HEK293 (cell line): ENCODE data around the gene EIF4G1.
A peak's percentile ranks its signal among the peaks of the same experiment; 100 is the strongest.

Source experiments
- CTCF ChIA-PET: fragments of 350-600 bp; formaldehyde crosslinking; extraction: SDS; loops from one replicate; lab custom pipeline; 2021; ENCODE audit warnings: antibody characterized with exemption; lab: Yijun Ruan, JAX
- POLR2A ChIA-PET: fragments of 300-600 bp; formaldehyde crosslinking; extraction: SDS; loops from one replicate; lab custom pipeline; 2020; ENCODE audit warnings: antibody characterized with exemption, inconsistent platforms; lab: Yijun Ruan, JAX
- H3K27ac ChIP-seq: fragments of 200-500 bp; sonication (Bioruptor generic); 2 replicates; pipeline ENCODE4 v1.5.1; 2014; ENCODE audit warnings: low read depth, low read length, control low read depth, inconsistent platforms; ENCODE audit errors: extremely low read depth
- H3K36me3 ChIP-seq, 2 experiments: fragments of 200-500 bp in 1 of 2; sonication (Bioruptor generic) in 1 of 2; 1 replicate in 1 of 2; 2 replicates in 1 of 2; pipeline ENCODE4 v1.5.1; 2014 to 2017; ENCODE audit warnings: inconsistent platforms in 2 of 2, low read length in 2 of 2; ENCODE audit not compliant: control insufficient read depth in 2 of 2, insufficient read depth in 1 of 2
- H3K4me1 ChIP-seq: fragments of 200-500 bp; sonication (Bioruptor generic); 2 replicates; pipeline ENCODE4 v1.5.1; 2014; ENCODE audit warnings: mild to moderate bottlenecking, low read length, inconsistent platforms; ENCODE audit not compliant: control insufficient read depth, insufficient read depth
- H3K4me3 ChIP-seq: 2 replicates; pipeline ENCODE4 v1.5.1; 2011; ENCODE audit warnings: low read depth, mild to moderate bottlenecking, control low read depth, low read length, moderate library complexity
- H3K9me3 ChIP-seq: fragments of 200-500 bp; sonication (Bioruptor generic); 2 replicates; pipeline ENCODE4 v1.5.1; 2014; ENCODE audit warnings: low read depth, low read length, inconsistent platforms; ENCODE audit not compliant: control insufficient read depth, insufficient read depth
- BCL11A ChIP-seq: fragments of 450-650 bp; formaldehyde crosslinking; IDR thresholded peaks from 2 replicates; pipeline ENCODE4 v1.5.1; 2016; ENCODE audit warnings: low read depth, missing biosample characterization, missing genetic modification characterization
- EGR2 ChIP-seq: fragments of 450-650 bp; formaldehyde crosslinking; IDR thresholded peaks from 2 replicates; pipeline ENCODE4 v1.5.1; 2016; ENCODE audit warnings: low read depth, missing biosample characterization, missing genetic modification characterization
- ZFHX2 ChIP-seq: fragments of 450-650 bp; formaldehyde crosslinking; conservative IDR thresholded peaks from 2 replicates; pipeline ENCODE4 v1.5.1; 2016; ENCODE audit warnings: missing biosample characterization, missing genetic modification characterization
- ZNF426 ChIP-seq: fragments of 450-650 bp; formaldehyde crosslinking; IDR thresholded peaks from 2 replicates; pipeline ENCODE4 v1.5.1; 2017; ENCODE audit warnings: missing biosample characterization, missing genetic modification characterization, mild to moderate bottlenecking, inconsistent platforms, moderate library complexity

EIF4G1 gene

GRCh38 chr3:184384342-184384741 lies 69.9 kb downstream of the EIF4G1 start:
- peaks cover 0 to 29% of the 10 kb centered on the region in 2 experiments; a peak in 1 of 3 replicates for H3K36me3 ChIP-seq
- CTCF ChIA-PET, result interaction anchor here (2.4 kb wide), 1 partner anchor 13 kb away, joined by 8 read pairs; no protein-coding TSS in a partner anchor
- H3K9me3 ChIP-seq, result no peaks in the 10 kb centered on the region
- no peaks in the 10 kb centered on the region for H3K4me1 ChIP-seq
- no peak overlapping the region for H3K27ac ChIP-seq
- TF ChIP-seq ZNF426 (tag by site-specific recombination) (no peak), ZFHX2 (tag by site-specific recombination) (peak; percentile 53), BCL11A (tag by site-specific recombination) (no peak), EGR2 (tag by site-specific recombination) (peak; percentile 66)
- no peak overlapping the region for H3K4me3 ChIP-seq
- POLR2A ChIA-PET, result interaction anchor here (0.8 to 1.3 kb wide), 2 partner anchors 9 to 12 kb away, joined by 3 read pairs; no protein-coding TSS in a partner anchor
